H54 (cell line): ENCODE measurements around the gene IGLL5.

Experiments used
- DNase-seq: peaks from one replicate; pipeline ENCODE4 v3.0.0; 2011; ENCODE audit warnings: low spot score, mixed read lengths; ENCODE audit not compliant: insufficient read length
- FAIRE-seq: peaks from 3 replicates; lab custom pipeline; 2011; peaks lifted over from hg19 to GRCh38; lab: Jason Lieb, UNC
- POLR2A ChIP-seq: IDR thresholded peaks from 2 replicates; pipeline ENCODE4 v1.6.1; 2011; ENCODE audit warnings: low read depth, mild to moderate bottlenecking, low read length

Gene IGLL5

GRCh38 chr22:22906907-22907550 lies 19.4 kb downstream of the IGLL5 start:
- no peak for DNase-seq
- FAIRE-seq: no peak
- no peak for TF ChIP-seq POLR2A

GRCh38 chr22:22907551-22908494 lies 20.2 kb downstream of the IGLL5 start:
- DNase-seq (no peak), FAIRE-seq (no peak)
- no peak for TF ChIP-seq POLR2A

GRCh38 chr22:22908495-22908861 lies 20.9 kb downstream of the IGLL5 start:
- no peak for TF ChIP-seq POLR2A
- no peak for DNase-seq
- no peak for FAIRE-seq

- no peak for TF ChIP-seq POLR2A
- no peak for DNase-seq
- FAIRE-seq: no peak
Observed at GRCh38 chr22:22908941-22909604, 21.5 kb downstream of the IGLL5 start.

GRCh38 chr22:22909605-22910271 lies 22.1 kb downstream of the IGLL5 start:
- no peak for TF ChIP-seq POLR2A
- FAIRE-seq: no peak
- DNase-seq: no peak

- DNase-seq (no peak), FAIRE-seq (no peak)
- no peak for TF ChIP-seq POLR2A
Observed at GRCh38 chr22:22910272-22911240, 22.9 kb downstream of the IGLL5 start.

- TF ChIP-seq POLR2A: no peak
- FAIRE-seq (no peak), DNase-seq (no peak)
Observed at GRCh38 chr22:22911327-22912134, 23.9 kb downstream of the IGLL5 start.

- DNase-seq: no peak
- no peak for FAIRE-seq
- no peak for TF ChIP-seq POLR2A
Observed at GRCh38 chr22:22912135-22912987, 24.7 kb downstream of the IGLL5 start.

- TF ChIP-seq POLR2A: no peak
- FAIRE-seq: no peak
- DNase-seq: no peak
Observed at GRCh38 chr22:22912988-22913253, 25.3 kb downstream of the IGLL5 start.

- DNase-seq: no peak
- no peak for TF ChIP-seq POLR2A
- FAIRE-seq: no peak
Observed at GRCh38 chr22:22913989-22914388, 26.4 kb downstream of the IGLL5 start.
